HG02623 (cell line): ENCODE results near the gene GREB1L.
A peak's percentile ranks its signal among the peaks of the same experiment; 100 is the strongest.

Experiments
- ATAC-seq: cut with Tn5 transposase; IDR thresholded peaks from one replicate; pipeline ENCODE4 v1.9.1; 2021; ENCODE audit warnings: moderate library complexity; ENCODE audit not compliant: unreplicated experiment

GREB1L gene

DNA sequence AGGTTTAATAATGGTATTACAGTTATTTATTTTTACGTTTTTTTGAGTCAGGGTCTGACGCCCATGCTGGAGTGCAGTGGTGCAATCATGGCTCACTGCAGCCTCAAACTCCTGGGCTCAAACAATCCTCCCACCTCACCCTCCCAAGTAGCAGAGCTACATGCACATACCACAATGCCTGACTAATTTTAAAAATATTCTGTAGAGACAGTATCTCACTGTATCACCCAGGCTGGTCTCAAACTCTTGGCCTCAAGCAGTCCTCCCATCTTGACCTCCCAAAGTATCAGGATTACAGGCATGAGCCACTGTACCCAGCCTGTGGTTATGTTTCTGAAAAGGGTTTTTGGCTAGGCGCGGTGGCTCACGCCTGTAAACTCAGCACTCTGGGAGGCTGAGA, 237.7 kb downstream of the GREB1L start:
- no peak for ATAC-seq

DNA sequence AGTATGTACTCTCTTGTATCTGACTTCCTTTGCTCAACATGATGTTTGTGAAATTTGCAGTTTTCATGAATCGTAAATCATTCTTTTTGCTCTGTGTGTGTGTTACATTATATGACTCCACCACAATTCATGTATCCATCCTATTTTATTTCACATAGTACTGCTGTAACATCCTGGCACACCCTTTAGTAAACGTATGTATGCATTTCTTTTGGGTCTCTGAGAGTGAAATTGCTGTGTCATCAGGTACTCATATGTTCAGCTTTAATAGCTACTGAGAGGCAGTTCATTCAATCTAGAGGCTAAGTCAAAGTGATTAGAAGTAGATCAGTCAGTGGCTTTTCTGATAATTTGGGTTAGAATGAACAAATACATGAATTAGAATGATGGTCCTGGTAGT, 239.7 kb downstream of the GREB1L start:
- ATAC-seq, result no peak

DNA sequence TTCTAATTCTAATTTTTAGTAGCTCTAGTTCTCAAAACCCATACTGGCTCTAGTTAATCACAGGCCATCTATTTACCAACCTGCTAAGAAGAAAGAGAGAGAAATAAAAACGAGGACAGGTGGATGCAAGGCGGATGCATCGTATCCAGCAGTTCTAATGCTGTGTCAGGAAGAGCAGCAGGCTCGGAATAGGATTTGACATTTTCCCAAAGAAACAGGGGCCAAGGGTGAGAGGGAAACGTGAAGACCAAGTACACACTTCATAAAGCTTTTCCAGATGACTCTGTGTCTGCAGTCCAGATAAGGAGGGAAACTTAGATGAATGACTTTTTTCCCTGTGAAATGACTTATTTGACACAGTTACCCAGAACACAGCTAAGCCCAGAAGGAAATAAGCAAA, 241.0 kb downstream of the GREB1L start:
- no peak for ATAC-seq

DNA sequence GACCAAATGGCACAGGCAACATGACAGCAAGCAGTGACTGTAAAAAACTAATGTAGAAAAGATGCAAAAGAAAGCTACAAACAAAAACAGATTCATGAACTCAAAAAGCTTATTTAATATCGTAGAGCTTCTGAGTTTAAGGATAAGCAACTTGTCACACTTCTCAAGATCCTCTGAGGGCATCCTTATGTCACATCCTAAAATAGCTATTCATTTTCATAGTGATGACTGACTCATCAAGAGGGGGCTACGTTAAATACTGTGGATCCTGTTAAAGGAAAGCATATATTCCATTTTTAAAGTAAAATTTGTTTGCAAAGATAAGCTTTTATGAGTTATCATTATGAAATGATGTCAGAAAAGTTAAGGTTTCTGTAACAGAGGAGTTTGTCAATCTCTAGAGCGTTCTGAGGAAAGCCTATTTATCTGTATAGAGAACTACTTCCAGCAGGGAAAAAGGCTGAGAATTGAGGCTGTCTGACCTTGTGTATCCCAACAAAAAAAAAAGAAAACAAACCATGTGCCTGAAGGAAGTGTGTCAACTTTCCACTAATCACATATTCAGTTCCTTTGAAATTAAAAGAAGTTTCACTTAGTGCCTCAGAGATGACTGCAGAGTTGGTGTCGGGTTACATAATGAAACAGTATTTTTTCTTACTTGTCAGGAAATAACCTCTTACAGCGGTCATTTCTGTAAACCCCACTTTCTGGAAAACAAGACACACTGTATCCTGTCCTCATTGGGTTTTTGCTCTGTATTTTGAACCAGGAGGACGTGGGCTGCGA, 243.0 kb downstream of the GREB1L start:
- ATAC-seq, result no peak

DNA sequence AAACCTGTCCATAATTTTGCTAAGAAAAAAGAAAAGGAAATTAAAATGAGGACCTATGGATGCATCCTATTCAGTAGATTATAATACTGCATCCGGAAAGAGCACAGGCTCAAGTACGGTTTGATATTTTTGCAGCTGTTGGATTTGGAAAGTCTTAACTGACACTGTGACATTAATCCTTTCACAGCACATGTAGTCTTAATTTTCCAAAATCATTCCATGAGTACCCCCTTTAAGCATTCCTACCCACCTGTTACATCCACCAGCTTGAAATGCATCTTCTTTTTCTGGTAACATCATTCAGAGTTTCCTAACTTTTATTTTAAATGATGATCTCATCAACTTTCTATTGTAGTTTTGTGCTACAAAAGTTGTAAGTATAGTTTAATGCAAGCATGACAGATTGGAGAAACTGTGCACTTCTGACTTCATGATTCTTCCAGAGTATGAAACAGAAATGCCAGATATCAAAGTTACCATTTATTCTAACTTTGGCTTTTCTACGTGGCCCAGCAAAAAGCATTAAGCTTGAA, 244.9 kb downstream of the GREB1L start:
- no peak for ATAC-seq

DNA sequence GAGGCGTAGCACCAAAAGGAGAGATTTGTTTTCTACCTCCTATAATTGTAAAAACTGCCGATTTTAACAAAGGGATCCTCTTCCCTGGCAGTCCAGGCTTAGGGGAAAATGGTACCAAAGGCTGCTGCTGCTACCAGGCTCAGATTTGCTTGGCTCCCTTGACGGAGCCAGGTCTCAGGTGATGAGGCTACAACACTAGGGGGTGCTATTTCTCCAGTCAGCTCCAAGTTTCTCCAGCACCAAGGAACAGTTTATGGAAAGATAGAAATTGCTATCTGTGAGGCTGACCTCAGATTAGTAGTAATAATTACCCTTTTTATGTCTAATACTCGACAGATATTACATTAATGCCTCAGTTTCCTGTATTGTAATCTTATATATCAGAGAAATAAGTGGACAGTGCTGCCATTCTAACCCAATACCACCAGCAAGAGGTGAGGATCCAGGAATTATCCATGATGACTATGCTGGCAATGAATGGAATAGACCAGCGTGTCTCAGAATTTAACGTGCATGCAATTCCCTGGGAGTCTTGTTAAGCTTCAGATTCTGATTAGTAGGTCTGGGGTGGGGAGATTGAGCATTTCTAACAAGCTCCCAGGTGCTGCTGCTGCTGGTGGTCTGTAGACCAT, 247.2 kb downstream of the GREB1L start:
- peak; percentile 50 for ATAC-seq

DNA sequence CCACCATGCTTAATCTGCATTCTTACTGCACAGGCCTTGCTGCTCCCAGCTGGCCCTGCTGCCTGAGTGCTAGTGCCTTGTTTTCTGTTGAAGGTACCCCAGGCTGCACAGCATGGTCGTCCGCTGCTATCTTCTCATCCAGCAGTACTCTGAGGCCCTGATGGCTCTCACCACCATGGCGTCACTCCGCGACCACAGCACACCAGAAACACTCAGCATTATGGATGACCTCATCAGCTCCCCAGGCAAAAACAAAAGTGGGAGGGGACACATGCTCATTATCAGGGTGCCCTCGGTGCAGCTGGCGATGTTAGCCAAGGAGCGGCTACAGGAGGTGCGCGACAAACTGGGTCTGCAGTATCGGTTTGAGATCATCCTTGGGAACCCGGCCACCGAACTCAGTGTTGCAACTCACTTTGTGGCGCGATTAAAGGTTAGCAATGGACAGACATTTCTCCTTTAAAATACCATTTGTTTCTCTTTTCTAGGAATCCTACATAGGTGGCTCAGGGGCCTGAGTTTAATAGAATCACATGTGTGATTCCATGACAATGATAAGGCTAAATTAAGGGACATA, 248.0 kb downstream of the GREB1L start:
- ATAC-seq, result no peak

DNA sequence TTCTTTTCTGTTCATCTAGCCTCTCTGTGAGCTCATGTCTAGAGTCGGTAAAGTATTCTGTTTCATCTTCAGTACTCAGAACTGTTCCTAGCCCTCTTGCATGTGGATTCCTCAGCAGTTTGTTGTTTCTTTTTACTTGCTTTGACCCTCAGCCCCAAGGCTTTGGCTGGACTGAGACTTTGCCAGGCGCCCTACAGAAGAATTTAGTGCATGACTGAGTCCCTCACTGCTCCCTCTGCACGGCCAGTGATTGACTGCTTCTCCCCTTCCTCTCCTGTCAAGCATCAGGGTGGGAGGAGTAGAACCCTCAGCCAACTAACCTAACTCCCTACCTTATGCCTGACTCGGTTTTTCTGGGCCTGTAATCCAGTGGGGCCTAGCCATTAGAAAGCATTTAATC, 248.7 kb downstream of the GREB1L start:
- ATAC-seq, result no peak

DNA sequence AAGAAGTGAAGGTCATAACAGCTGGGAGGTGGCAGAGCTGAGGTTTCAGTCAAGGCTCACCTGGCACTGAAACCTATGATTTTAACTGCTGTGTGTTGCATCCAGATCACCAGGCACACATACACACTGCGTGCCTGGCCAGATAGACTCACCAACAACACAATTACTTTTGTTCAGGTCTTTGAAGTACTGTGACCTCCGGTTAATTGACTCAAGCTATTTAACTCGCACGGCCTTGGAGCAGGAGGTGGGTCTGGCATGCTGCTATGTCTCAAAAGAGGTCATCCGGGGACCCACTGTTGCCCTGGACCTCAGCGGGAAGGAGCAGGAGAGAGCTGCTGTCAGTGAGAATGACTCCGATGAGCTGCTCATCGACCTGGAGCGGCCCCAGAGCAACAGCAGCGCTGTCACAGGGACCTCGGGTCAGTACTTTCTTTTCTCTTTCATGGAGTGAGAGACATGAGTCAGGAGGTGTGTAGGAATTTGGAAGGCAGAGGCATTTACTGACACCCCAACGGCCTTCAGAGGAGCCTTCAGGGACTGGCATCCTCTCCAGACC, 254.3 kb downstream of the GREB1L start:
- ATAC-seq, result no peak

DNA sequence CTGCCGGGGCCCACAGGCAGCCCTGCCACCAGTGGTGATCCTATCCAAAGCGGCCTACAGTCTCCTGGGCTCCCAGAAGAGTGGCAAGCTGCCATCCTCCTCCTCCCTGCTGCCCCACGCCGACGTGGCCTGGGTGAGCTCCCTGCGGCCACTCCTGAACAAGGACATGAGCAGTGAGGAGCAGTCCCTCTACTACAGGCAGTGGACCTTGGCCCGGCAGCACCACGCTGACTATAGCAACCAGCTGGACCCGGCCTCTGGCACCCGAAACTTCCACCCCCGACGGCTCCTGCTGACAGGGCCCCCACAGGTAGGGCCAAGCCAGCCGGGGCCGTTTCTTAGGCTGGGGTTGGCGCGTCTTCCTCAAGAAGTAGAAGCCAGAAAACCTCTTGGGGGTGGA, 258.0 kb downstream of the GREB1L start:
- ATAC-seq, result no peak

DNA sequence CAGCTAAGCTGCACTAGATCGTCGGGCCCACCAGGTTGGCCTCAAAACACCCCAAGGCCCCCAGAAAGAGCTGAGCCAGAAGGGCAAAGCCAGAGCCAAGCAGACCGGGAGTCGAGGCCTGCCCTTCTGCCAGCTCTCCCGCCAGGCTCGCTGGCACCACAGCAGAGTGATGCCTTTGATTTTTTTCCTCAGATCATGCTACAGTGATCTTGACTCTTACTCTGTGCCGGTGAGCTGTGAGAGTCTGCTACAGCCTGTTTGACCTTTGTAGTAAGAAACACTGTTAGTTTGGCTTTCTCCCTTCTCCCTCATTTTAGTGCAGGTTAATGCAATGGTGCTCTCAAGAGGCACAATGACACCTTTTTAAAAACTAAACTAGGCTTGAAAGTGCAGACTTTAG, 260.6 kb downstream of the GREB1L start:
- ATAC-seq, result no peak

DNA sequence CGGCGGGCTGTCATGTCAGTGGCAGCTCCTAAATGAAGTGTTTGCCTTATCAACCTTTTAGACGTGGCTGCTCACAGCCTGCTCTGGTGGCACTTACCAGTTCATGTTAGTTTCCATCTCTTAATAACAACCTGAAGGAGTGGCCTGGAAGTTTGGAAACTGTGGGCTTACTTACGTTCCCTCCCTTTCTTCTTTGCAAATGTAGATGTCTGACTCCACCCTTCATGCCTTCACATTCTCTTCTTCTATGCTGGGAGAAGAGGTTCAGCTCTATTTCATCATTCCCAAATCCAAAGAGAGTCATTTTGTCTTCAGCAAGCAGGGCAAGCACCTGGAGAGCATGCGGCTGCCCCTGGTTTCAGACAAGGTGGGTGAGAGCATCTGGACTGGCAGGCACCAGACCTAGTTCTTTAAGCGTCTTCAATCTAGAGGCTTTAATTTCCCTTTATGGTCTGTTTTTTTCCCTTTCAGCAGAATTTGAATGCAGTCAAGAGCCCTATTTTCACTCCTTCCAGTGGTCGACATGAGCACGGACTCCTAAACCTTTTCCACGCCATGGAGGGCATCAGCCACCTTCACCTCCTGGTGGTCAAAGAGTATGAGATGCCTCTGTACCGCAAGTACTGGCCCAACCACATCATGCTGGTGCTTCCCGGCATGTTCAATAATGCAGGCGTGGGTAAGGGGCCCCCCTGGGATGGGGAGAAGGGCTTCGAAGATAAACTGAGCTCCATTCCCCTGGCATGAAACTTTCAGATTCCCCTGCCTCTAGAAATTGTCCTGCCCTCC, 266.1 kb downstream of the GREB1L start:
- no peak for ATAC-seq

DNA sequence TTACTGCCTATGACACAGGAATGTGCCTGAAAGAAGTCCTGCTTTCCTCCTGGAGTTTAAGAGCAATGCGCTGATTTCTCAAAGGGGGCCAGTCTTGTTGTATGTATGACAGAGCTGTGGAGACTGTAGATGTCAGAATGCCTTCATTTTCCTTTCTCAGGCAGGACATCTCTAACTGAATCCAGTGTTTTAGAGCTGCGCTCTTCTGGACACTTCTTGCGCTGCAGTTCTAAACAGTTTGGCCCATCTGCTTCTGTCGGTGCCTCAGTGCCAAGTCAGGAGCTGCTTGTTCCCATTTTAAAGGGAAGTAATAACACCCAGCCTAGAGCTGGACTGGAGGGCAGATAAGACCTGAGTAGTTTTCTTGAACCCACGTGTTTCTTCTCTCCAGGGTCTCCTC, 267.0 kb downstream of the GREB1L start:
- ATAC-seq, result no peak

DNA sequence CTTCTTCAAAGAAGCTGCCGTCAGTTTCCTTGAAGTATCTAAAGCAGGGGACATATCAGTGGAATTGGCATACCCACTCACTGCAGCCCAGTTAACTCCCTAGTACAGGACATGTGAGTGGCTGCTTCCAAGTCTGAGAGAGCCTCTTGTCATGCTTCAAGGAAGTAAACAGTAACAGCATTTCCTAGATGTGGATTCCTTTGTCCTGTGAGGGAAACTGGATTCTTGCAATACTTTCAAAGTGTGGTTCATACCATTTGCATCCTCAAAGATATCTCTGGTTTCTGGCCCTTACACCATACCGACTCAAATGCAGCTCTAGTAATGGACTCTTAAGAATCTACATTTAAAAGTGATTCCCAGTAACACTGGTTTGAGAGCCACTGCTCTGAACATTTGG, 271.3 kb downstream of the GREB1L start:
- no peak for ATAC-seq

DNA sequence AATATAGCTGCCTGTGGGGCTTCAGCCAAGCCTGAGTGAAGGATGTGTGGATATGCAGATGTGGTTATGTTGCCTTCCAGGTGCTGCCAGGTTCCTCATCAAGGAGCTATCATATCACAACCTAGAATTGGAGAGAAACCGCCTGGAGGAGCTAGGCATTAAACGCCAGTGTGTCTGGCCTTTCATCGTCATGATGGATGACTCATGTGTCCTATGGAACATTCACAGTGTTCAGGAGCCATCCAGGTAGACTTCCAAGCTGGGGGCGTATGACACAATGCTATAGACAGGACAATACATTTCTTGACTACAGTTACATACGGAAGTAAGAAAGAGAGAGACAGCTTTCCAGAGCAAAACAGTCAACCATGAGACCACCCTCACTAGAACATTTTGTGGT, 271.7 kb downstream of the GREB1L start:
- ATAC-seq, result no peak

DNA sequence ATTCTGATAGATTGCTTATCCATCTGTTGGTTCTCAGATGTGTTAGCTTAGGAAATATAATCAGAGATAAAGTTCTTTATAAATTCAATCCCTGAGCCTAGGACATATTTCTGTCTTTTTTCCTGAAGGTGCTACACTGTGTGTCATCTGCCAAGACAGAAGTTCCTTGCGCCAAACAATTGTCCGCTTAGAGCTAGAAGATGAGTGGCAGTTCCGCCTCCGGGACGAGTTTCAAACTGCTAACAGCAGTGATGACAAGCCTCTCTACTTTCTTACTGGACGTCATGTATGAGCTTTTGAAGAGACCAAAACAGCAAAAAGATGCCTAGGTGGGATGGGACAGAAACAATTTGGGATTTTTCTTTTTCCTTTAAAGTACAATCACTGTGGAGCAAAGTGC, 280.5 kb downstream of the GREB1L start:
- no peak for ATAC-seq

DNA sequence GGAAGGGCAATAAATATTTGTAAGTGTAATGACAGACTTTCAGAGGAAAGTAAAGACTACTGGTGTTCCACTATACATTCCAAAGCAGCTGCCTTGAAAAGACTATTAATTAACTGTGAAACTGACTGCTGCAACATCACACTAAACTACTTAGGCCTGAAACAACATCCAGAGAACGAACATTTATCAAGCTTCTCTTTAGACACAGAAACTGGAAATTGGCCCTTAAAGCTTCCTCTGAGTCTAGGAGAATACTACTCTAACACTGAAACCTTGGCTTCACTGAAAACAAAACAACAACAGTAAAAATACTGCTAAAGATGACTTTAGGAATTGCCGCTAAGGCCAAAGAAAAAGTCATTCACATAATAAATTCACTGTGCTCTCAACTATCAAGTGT, 283.9 kb downstream of the GREB1L start:
- no peak for ATAC-seq

DNA sequence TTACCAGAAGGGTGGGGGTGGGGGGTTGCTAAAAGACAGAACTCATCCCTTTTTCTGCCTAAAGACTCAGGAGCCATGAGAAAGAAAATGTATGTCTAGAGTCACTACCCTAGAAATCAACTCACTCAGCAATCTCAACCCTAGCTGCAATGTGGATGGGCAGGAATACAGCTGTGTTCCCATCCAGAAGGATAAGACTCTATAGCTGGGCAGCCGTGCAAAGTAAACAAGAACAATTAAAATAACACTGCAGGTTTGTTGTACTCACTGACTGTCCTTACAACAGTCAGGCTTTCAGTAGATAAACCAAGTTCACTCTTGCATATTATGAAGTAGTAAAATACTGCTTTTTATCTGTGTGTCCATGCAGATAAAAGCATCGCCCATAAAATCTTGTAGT, 284.4 kb downstream of the GREB1L start:
- ATAC-seq, result no peak

DNA sequence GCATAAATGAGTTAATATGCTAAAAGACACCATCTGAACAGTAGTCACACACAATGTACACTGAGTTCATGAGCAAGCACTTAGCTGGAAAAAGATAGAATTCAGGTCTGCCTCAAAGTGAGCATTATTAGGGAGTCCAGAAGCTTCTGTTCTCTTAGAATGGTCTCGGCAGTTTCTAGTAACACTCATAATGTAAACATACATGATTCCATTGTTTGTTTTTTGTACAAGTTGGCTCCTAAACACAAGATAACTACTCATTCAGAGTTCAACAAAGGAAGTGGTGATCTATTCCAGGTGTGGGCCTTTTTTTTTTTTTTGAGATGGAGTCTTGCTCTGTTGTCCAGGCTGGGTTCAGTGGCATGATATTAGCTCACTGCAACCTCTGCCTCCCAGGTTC, 292.3 kb downstream of the GREB1L start:
- no peak for ATAC-seq

DNA sequence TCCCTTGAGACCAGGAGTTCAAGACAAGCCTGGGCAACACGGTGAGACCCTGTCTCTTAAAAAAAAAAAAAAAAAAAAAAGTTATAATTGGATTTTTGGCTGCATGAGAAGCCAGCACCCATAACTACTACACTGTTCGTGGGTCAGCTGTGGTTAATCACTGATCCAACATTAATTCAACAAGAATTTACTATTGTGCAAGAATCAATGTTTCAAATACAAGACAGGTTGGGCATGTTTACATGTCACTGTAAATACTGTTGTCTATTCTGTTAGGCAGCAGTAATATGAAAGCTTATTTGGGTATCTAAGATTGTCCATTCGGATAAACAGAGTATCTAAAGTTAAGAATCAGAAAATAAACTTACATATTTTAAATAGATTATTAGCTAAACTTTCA, 296.2 kb downstream of the GREB1L start:
- no peak for ATAC-seq

DNA sequence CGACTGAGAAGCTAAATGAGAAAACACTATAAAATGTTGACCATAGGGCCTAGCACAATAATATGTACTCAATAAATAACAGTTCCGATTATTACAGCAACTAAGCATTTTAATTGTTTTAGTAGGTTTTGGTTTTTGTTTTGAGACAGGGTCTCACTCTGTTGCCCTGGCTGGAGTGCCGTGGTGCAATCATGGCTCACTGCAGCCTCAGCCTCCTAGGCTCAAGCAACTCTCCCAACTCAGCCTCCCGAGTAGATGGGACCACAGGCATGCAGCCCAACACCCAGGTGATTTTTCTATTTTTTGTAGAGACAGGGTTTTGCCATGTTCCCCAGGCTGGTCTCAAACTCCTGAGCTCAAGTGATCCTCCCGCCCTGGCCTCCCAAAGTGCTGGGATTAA, 304.4 kb downstream of the GREB1L start:
- no peak for ATAC-seq
